ENCODE data around the gene KCNJ6. TPM values are rescaled to one million over a fixed set of nuclear protein-coding genes. Genes with fewer than 3 reads are reported as not detected.

The KCNJ6 gene
- total RNA-seq, 1 donor from 2014 or later: not detected

- H3K36me3 ChIP-seq: no peaks in the 10 kb centered on the region
- H3K27me3 ChIP-seq: no peaks in the 10 kb centered on the region
- H3K4me1 ChIP-seq: no peaks in the 10 kb centered on the region
- no peak for TF ChIP-seq POLR2AphosphoS5 (IDR thresholded peaks at IDR 0.05; ENCODE audit: insufficient read depth in 1 of 2, low read depth in 1 of 2)
- no peak for TF ChIP-seq CTCF (IDR thresholded peaks at IDR 0.05)
- no peak for TF ChIP-seq POLR2A (IDR thresholded peaks at IDR 0.05)
- intact Hi-C loops (cut with DNase I): no loop called here
- H3K9me3 ChIP-seq: no peaks in the 10 kb centered on the region
- DNase-seq (ENCODE audit: extremely low spot score in 2 of 2): peak; percentile 64 to 70
- no peak overlapping the region for H3K27ac ChIP-seq
- H3K4me3 ChIP-seq: no peak overlapping the region
Observed at GRCh38 chr21:37863842-37864241, 52.4 kb downstream of the KCNJ6 start.

- DNase-seq (ENCODE audit: extremely low spot score in 2 of 2): peak; percentile 29 to 49
- H3K9me3 ChIP-seq: no peaks in the 10 kb centered on the region
- no peak overlapping the region for H3K27ac ChIP-seq
- H3K27me3 ChIP-seq: no peaks in the 10 kb centered on the region
- H3K36me3 ChIP-seq: no peaks in the 10 kb centered on the region
- no peak overlapping the region for H3K4me3 ChIP-seq
- H3K4me1 ChIP-seq: no peaks in the 10 kb centered on the region
- TF ChIP-seq CTCF (IDR thresholded peaks at IDR 0.05): no peak
- no peak for TF ChIP-seq POLR2A (IDR thresholded peaks at IDR 0.05)
- TF ChIP-seq POLR2AphosphoS5 (IDR thresholded peaks at IDR 0.05; ENCODE audit: insufficient read depth in 1 of 2, low read depth in 1 of 2): no peak
- intact Hi-C loops (cut with DNase I): no loop called here
Observed at GRCh38 chr21:37862536-37862935, 53.7 kb downstream of the KCNJ6 start.

- intact Hi-C loops (cut with DNase I): no loop called here
- H3K27ac ChIP-seq: no peak overlapping the region
- H3K4me3 ChIP-seq: no peak overlapping the region
- peak; percentile 69 to 72 for DNase-seq (ENCODE audit: extremely low spot score in 2 of 2)
- no peaks in the 10 kb centered on the region for H3K4me1 ChIP-seq
- H3K9me3 ChIP-seq: no peaks in the 10 kb centered on the region
- TF ChIP-seq POLR2A (IDR thresholded peaks at IDR 0.05): no peak
- TF ChIP-seq CTCF (IDR thresholded peaks at IDR 0.05): no peak
- TF ChIP-seq POLR2AphosphoS5 (IDR thresholded peaks at IDR 0.05; ENCODE audit: insufficient read depth in 1 of 2, low read depth in 1 of 2): no peak
- H3K36me3 ChIP-seq: no peaks in the 10 kb centered on the region
- H3K27me3 ChIP-seq: no peaks in the 10 kb centered on the region
Observed at GRCh38 chr21:37861561-37861960, 54.7 kb downstream of the KCNJ6 start.

- Histone ChIP-seq H3K4me3 (no peak overlapping the region), H3K27me3 (no peaks in the 10 kb centered on the region), H3K27ac (no peak overlapping the region), H3K36me3 (no peaks in the 10 kb centered on the region), H3K4me1 (no peaks in the 10 kb centered on the region), H3K9me3 (no peaks in the 10 kb centered on the region)
- TF ChIP-seq CTCF (IDR thresholded peaks at IDR 0.05) (no peak), POLR2AphosphoS5 (IDR thresholded peaks at IDR 0.05; ENCODE audit: insufficient read depth in 1 of 2, low read depth in 1 of 2) (no peak), POLR2A (IDR thresholded peaks at IDR 0.05) (no peak)
- intact Hi-C loops (cut with DNase I): no loop called here
- peak in 1 of 2 donors; percentile 52 for DNase-seq (ENCODE audit: extremely low spot score in 2 of 2)
Observed at GRCh38 chr21:37860416-37860815, 55.8 kb downstream of the KCNJ6 start.

GRCh38 chr21:37855647-37856625, 60.3 kb downstream of the KCNJ6 start:
- TF ChIP-seq CTCF (IDR thresholded peaks at IDR 0.05) (no peak), POLR2AphosphoS5 (IDR thresholded peaks at IDR 0.05; ENCODE audit: insufficient read depth in 1 of 2, low read depth in 1 of 2) (no peak), POLR2A (IDR thresholded peaks at IDR 0.05) (no peak)
- Histone ChIP-seq H3K9me3 (no peaks in the 10 kb centered on the region), H3K27me3 (no peaks in the 10 kb centered on the region), H3K4me1 (no peaks in the 10 kb centered on the region), H3K36me3 (no peaks in the 10 kb centered on the region), H3K27ac (no peak overlapping the region), H3K4me3 (no peak overlapping the region)
- intact Hi-C loops (cut with DNase I): no loop called here
- peak in 1 of 2 donors; percentile 58 for DNase-seq (ENCODE audit: extremely low spot score in 2 of 2)
